Prostate gland (tissue), 2 donors: ENCODE measurements around the gene FGGY. TPM values are rescaled to one million over a fixed set of nuclear protein-coding genes. Genes with fewer than 3 reads are reported as not detected.
A peak's percentile ranks its signal among the peaks of the same experiment; 100 is the strongest.

Experiments
- DNase-seq: peaks from one replicate; pipeline ENCODE4 v3.0.0-alpha.2; 2019; ENCODE audit warnings: low spot score
- H3K27ac ChIP-seq, 2 donors: fragments of 200-600 bp; sonication (generic); 2 replicates each; pipeline ENCODE4 v1.5.1; 2017 to 2019
- H3K27me3 ChIP-seq: fragments of 200-600 bp; sonication (generic); replicated peaks from 2 replicates; pipeline ENCODE4 v1.5.1; 2019; ENCODE audit not compliant: insufficient read depth
- H3K36me3 ChIP-seq, 2 donors: fragments of 200-600 bp; sonication (generic); 1 replicate in 1 of 2; 2 replicates in 1 of 2; pipeline versions ENCODE4 v1.5.1 to v1.8.1; 2017 to 2019
- H3K4me1 ChIP-seq: fragments of 200-600 bp; sonication (generic); replicated peaks from 2 replicates; pipeline ENCODE4 v1.5.1; 2019
- H3K4me3 ChIP-seq, 2 donors: fragments of 200-600 bp; sonication (generic); 2 replicates each; pipeline ENCODE4 v1.5.1; 2017 to 2019
- H3K9me3 ChIP-seq: fragments of 200-600 bp; sonication (generic); 2 replicates; pipeline ENCODE4 v1.5.1; 2017
- POLR2A ChIP-seq: fragments of 450-650 bp; IDR thresholded peaks from one replicate; pipeline ENCODE4 v1.6.1; 2016; ENCODE audit warnings: antibody characterized with exemption, mild to moderate bottlenecking
- POLR2AphosphoS5 ChIP-seq: sonication (generic); formaldehyde crosslinking; IDR thresholded peaks from one replicate; pipeline ENCODE4 v1.6.1; 2017; ENCODE audit warnings: antibody characterized with exemption
- WGBS: methylation state at CpG from one replicate; pipeline ENCODE4 v1.1.5; 2018; 5-methylcytosine and 5-hydroxymethylcytosine counted together
- intact Hi-C: fragments of 100-400 bp; cut with DNase I; formaldehyde crosslinking; loops from one replicate; pipeline ENCODE4 v1.14.2; 2022
- total RNA-seq, 2 donors: library from RNA; depleted of rRNA; stranded (reverse); fragments of >200 nt; gene quantifications; one replicate each; pipeline ENCODE4 v1.1.0, GENCODE V29; 2016
- TF ChIP-seq, protein P1 (sequence below), 4 experiments: fragments of 200-600 bp in 2 of 4; fragments of 450-650 bp in 2 of 4; sonication (generic) in 2 of 4; IDR thresholded peaks; 1 replicate in 3 of 4; 2 replicates in 1 of 4; pipeline ENCODE4 v1.5.1; 2016 to 2019; ENCODE audit warnings: antibody characterized with exemption in 4 of 4, mild to moderate bottlenecking in 2 of 4, moderate library complexity in 2 of 4

Gene FGGY
- total RNA-seq, 2 donors from 2014 or later, result 28.6 to 32.2 TPM

DNA sequence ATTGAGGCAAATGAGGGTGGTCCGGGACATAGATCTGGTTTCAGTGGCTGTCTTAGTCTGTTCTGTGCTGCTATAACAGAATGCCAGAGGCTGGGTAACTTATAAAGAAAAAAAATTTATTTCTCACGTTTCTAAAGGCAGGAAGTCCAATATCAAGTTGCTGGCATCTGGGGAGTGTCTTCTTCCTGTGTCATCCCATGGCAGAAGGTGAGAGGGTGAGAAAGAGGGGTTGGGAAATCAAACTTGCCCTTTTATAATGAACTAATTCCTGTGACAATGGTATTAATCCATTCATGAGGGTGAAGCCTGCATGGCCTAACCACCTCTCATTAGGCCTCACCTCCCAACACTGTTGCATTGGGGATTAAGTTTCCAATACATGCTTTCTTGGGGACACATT is 3.7 kb upstream of the FGGY start:
- no peaks in the 10 kb centered on the region for H3K27me3 ChIP-seq
- DNase-seq, result no peak
- intact Hi-C loops, result loop anchor here (10.0 kb wide), 1 partner anchor 388 kb away; no protein-coding TSS in a partner anchor
- TF ChIP-seq POLR2AphosphoS5 (no peak), POLR2A (no peak)
- TF ChIP-seq, protein P1, sequence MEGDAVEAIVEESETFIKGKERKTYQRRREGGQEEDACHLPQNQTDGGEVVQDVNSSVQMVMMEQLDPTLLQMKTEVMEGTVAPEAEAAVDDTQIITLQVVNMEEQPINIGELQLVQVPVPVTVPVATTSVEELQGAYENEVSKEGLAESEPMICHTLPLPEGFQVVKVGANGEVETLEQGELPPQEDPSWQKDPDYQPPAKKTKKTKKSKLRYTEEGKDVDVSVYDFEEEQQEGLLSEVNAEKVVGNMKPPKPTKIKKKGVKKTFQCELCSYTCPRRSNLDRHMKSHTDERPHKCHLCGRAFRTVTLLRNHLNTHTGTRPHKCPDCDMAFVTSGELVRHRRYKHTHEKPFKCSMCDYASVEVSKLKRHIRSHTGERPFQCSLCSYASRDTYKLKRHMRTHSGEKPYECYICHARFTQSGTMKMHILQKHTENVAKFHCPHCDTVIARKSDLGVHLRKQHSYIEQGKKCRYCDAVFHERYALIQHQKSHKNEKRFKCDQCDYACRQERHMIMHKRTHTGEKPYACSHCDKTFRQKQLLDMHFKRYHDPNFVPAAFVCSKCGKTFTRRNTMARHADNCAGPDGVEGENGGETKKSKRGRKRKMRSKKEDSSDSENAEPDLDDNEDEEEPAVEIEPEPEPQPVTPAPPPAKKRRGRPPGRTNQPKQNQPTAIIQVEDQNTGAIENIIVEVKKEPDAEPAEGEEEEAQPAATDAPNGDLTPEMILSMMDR (IDR thresholded peaks at IDR 0.05), result no peak
- 80% methylated on average over 2 of the region's 2 CpGs for WGBS
- H3K4me3 ChIP-seq, result no peak overlapping the region
- H3K36me3 ChIP-seq, result no peaks in the 10 kb centered on the region
- no peak overlapping the region for H3K27ac ChIP-seq
- no peaks in the 10 kb centered on the region for H3K9me3 ChIP-seq
- H3K4me1 ChIP-seq, result no peaks in the 10 kb centered on the region

DNA sequence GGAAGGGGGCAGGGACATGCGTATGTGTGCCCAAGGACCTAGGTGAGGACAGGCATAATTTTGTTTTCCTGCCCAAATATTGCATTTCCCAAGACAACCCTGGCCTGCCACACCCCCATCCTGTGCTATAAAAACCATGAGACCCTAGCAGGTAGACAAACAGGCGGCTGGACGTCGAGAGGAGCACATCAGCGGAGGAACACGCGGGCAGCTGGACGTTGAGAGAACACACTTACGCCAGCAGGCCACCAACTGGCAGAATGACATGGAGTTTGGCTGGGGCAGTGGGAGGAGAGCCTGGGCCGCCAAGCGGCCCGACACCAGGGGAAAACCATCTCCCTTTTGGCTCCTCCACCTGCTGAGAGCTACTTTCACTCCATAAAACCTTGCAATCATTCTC is 3.0 kb upstream of the FGGY start:
- H3K9me3 ChIP-seq, result no peaks in the 10 kb centered on the region
- no peak for TF ChIP-seq POLR2A
- TF ChIP-seq POLR2AphosphoS5, result no peak
- TF ChIP-seq, protein P1 (IDR thresholded peaks at IDR 0.05), result no peak
- H3K27ac ChIP-seq, result no peak overlapping the region
- no peaks in the 10 kb centered on the region for H3K27me3 ChIP-seq
- WGBS, result 91% methylated on average over 12 of the region's 12 CpGs
- no peaks in the 10 kb centered on the region for H3K36me3 ChIP-seq
- H3K4me1 ChIP-seq, result no peaks in the 10 kb centered on the region
- H3K4me3 ChIP-seq, result no peak overlapping the region
- DNase-seq, result no peak
- intact Hi-C loops, result loop anchor here (10.0 kb wide), 1 partner anchor 389 kb away; no protein-coding TSS in a partner anchor

DNA sequence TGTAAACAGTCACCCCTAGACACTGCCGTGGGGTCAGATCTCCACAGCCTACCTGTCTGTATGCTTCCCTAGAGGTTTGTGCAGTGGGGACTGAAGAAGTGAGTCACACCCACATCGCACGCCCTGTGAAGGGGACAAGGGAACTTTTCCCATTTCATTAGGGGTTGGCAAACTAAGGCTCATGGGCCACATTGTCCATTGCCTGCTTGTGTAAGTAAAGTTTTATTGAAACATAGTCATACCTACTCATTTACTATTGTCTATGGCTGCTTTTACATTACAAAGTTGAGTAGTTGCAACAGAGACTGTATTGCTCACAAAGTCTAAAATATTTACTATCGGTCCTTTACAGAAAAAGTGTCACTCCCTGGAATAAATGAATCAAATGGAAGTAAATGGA is 2.5 kb upstream of the FGGY start:
- no peaks in the 10 kb centered on the region for H3K36me3 ChIP-seq
- TF ChIP-seq POLR2AphosphoS5 (no peak), POLR2A (no peak)
- TF ChIP-seq, protein P1 (IDR thresholded peaks at IDR 0.05), result no peak
- no peaks in the 10 kb centered on the region for H3K27me3 ChIP-seq
- H3K4me3 ChIP-seq, result no peak overlapping the region
- WGBS, result 97% methylated on average over 4 of the region's 4 CpGs
- H3K27ac ChIP-seq, result no peak overlapping the region
- no peaks in the 10 kb centered on the region for H3K9me3 ChIP-seq
- no peak for DNase-seq
- H3K4me1 ChIP-seq, result no peaks in the 10 kb centered on the region
- intact Hi-C loops, result loop anchor here (10.0 kb wide), 1 partner anchor 390 kb away; no protein-coding TSS in a partner anchor

DNA sequence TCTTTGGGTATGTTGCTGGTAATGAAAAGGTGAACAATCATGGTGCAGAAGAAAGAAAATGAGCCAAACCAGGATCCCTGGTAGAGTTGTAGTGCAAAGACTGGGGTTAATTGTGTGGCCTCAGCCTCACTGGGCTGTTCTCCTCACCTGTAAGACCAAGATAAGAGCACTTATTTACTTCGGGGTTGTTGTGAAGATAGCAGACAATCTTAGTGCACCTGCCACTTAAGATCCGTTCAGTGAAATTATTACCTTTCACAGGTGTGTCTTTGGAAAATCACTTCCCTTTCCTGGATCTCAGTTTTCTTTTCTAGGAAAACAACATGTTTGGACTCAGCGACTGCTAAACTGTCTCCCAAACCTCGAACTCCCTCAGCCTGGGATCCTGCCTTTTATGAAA is 1.3 kb upstream of the FGGY start:
- peak overlapping the region; percentile 89 to 91 for H3K27ac ChIP-seq
- no peaks in the 10 kb centered on the region for H3K36me3 ChIP-seq
- no peak for TF ChIP-seq POLR2A
- no peak for TF ChIP-seq POLR2AphosphoS5
- TF ChIP-seq, protein P1 (IDR thresholded peaks at IDR 0.05), result no peak
- no peaks in the 10 kb centered on the region for H3K9me3 ChIP-seq
- no peaks in the 10 kb centered on the region for H3K27me3 ChIP-seq
- no peak for DNase-seq
- WGBS, result 31% methylated on average over 4 of the region's 4 CpGs
- peak overlapping the region; percentile 34 to 48 for H3K4me3 ChIP-seq
- intact Hi-C loops, result loop anchor here (1.0 to 10.0 kb wide), 6 partner anchors 148 to 510 kb away; no protein-coding TSS in a partner anchor
- no peaks in the 10 kb centered on the region for H3K4me1 ChIP-seq

DNA sequence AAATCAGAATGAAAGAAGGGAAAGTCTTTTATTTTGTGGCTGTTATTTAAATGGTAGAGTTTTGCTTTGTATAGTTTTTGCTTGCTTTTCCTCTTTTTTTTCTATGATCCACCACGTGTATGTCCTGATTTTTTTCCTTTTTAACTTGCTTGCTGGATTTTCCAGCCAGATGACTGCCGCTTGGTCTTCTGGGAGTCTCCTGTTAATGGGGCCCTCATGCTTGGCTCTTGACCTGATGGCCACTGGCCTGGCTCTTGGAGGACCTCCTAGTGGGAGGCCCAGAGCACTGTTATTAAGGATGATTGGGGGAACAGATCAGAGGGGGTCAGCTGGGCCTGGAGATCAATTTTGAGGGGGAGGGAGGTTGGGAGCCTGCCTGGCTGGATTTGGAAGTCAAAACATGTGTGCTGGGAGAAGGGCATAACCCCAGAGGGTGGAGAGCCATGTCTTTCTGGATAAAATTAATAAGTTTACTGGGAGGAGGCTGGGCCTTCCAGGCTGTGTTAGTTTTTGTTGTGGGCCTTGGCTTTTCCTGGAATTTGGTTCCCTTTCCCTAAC is 1.2 kb downstream of the FGGY start:
- H3K36me3 ChIP-seq, result no peaks in the 10 kb centered on the region
- H3K4me1 ChIP-seq, result no peaks in the 10 kb centered on the region
- no peak for DNase-seq
- WGBS, result 54% methylated on average over 2 of the region's 2 CpGs
- intact Hi-C loops, result loop anchor here (5.0 to 10.0 kb wide), 4 partner anchors 151 to 393 kb away; no protein-coding TSS in a partner anchor
- H3K27me3 ChIP-seq, result no peaks in the 10 kb centered on the region
- H3K9me3 ChIP-seq, result no peaks in the 10 kb centered on the region
- H3K27ac ChIP-seq, result peak overlapping the region; percentile 89 to 91
- TF ChIP-seq POLR2AphosphoS5, result no peak
- TF ChIP-seq, protein P1 (IDR thresholded peaks at IDR 0.05), result no peak
- no peak for TF ChIP-seq POLR2A
- no peak overlapping the region for H3K4me3 ChIP-seq
